HG02610 (cell line): Measurements from ENCODE around the gene FAM111A.

Experiments
- ATAC-seq: cut with Tn5 transposase; IDR thresholded peaks from one replicate; pipeline ENCODE4 v1.9.1; 2021; ENCODE audit warnings: mild to moderate bottlenecking, moderate library complexity; ENCODE audit not compliant: unreplicated experiment

Gene FAM111A

GRCh38 chr11:59141191-59141590 is 1.5 kb upstream of the FAM111A start:
- no peak for ATAC-seq

- no peak for ATAC-seq
These were observed 789 bp upstream of the FAM111A start for GRCh38 chr11:59141673-59142460.

GRCh38 chr11:59144096-59144495 is 1.4 kb downstream of the FAM111A start:
- no peak for ATAC-seq

GRCh38 chr11:59144579-59145345 is 2.1 kb downstream of the FAM111A start:
- ATAC-seq, result peak; percentile 59

GRCh38 chr11:59145534-59145933 is 2.9 kb downstream of the FAM111A start:
- ATAC-seq, result no peak

- ATAC-seq, result peak; percentile 67
These were observed 9.1 kb downstream of the FAM111A start for GRCh38 chr11:59151761-59152160.

- peak; percentile 86 for ATAC-seq
These were observed 9.8 kb downstream of the FAM111A start for GRCh38 chr11:59152312-59152951.

- ATAC-seq, result no peak
These were observed 12.0 kb downstream of the FAM111A start for GRCh38 chr11:59154610-59155009.

- ATAC-seq, result no peak
These were observed 14.8 kb downstream of the FAM111A start for GRCh38 chr11:59157433-59157832.

- peak; percentile 94 for ATAC-seq
These were observed 15.8 kb downstream of the FAM111A start for GRCh38 chr11:59158206-59159068.

- ATAC-seq, result no peak
These were observed 21.4 kb downstream of the FAM111A start for GRCh38 chr11:59164028-59164427.

- peak; percentile 65 for ATAC-seq
These were observed 29.1 kb downstream of the FAM111A start, which contains the start of gene DTX4 for GRCh38 chr11:59171508-59172322. TSS of gene DTX4 (plus strand) at chr11:59172132. CDS start at chr11:59172596, 464 bp downstream.

- peak; percentile 37 for ATAC-seq
These were observed 29.9 kb downstream of the FAM111A start for GRCh38 chr11:59172345-59173079.

GRCh38 chr11:59173080-59173963 is 30.7 kb downstream of the FAM111A start:
- ATAC-seq, result peak; percentile 13

GRCh38 chr11:59173964-59174663 is 31.5 kb downstream of the FAM111A start:
- ATAC-seq, result no peak

GRCh38 chr11:59174664-59175033 is 32.0 kb downstream of the FAM111A start:
- no peak for ATAC-seq

- no peak for ATAC-seq
These were observed 32.4 kb downstream of the FAM111A start for GRCh38 chr11:59175091-59175501.
